NOMO-1 treated with dmso at 0.1 percent for 144 hours (cell line): ENCODE measurements around the gene CNRIP1.
"Not testable (repeated sequence)": the region's sequence is repeated elsewhere in the genome, so short reads cannot be mapped to it uniquely, and the experiment has no call there.

Source experiments
- DNase-seq: peaks from one replicate; lab custom pipeline; 2025; ENCODE audit not compliant: unreplicated experiment; lab: John Stamatoyannopoulos, UW

CNRIP1 gene

GRCh38 chr2:68319398-68320117 lies at the start of gene CNRIP1:
Gene CNRIP1, minus strand, starts transcription at chr2:68319949. Its CDS starts 549 bp downstream, at chr2:68319400.
- no peak for DNase-seq

GRCh38 chr2:68369337-68369734 lies 49.6 kb upstream of the CNRIP1 start:
- DNase-seq, result no peak

- no peak for DNase-seq
These were observed 49.0 kb upstream of the CNRIP1 start for GRCh38 chr2:68368654-68369336.

GRCh38 chr2:68367953-68368653 lies 48.4 kb upstream of the CNRIP1 start:
- peak; percentile 34 for DNase-seq

- DNase-seq, result peak; percentile 47
These were observed 46.4 kb upstream of the CNRIP1 start for GRCh38 chr2:68366083-68366560.

- peak; percentile 94 for DNase-seq
These were observed 45.3 kb upstream of the CNRIP1 start, which contains the start of gene PLEK for GRCh38 chr2:68365087-68365486. Gene PLEK, plus strand, starts transcription at chr2:68365282. Its CDS starts 70 bp downstream, at chr2:68365352.

GRCh38 chr2:68363721-68364120 lies 44.0 kb upstream of the CNRIP1 start:
- no peak for DNase-seq

- DNase-seq, result peak; percentile 10
These were observed 43.0 kb upstream of the CNRIP1 start for GRCh38 chr2:68362749-68363148.

GRCh38 chr2:68362069-68362468 lies 42.3 kb upstream of the CNRIP1 start:
- DNase-seq, result peak; percentile 67

GRCh38 chr2:68359889-68360288 lies 40.1 kb upstream of the CNRIP1 start:
- DNase-seq, result no peak

GRCh38 chr2:68357605-68358337 lies 38.0 kb upstream of the CNRIP1 start:
- DNase-seq, result peak; percentile 41

GRCh38 chr2:68356599-68357239 lies 37.0 kb upstream of the CNRIP1 start:
- no peak for DNase-seq

- DNase-seq, result no peak
These were observed 33.1 kb upstream of the CNRIP1 start for GRCh38 chr2:68352651-68353391.

- DNase-seq, result no peak
These were observed 32.2 kb upstream of the CNRIP1 start for GRCh38 chr2:68351997-68352396.

- not testable (repeated sequence) for DNase-seq
These were observed 29.3 kb upstream of the CNRIP1 start for GRCh38 chr2:68349091-68349490.

- no peak for DNase-seq
These were observed 25.6 kb upstream of the CNRIP1 start for GRCh38 chr2:68345129-68345875.

GRCh38 chr2:68344031-68344430 lies 24.3 kb upstream of the CNRIP1 start:
- no peak for DNase-seq

- no peak for DNase-seq
These were observed 22.7 kb upstream of the CNRIP1 start for GRCh38 chr2:68342470-68342869.

- peak; percentile 66 for DNase-seq
These were observed 21.8 kb upstream of the CNRIP1 start for GRCh38 chr2:68341583-68341982.
